Forelimb muscle (tissue), 1 donor: ENCODE results near the gene EPB41L4B. TPM values are rescaled to one million over a fixed set of nuclear protein-coding genes. Genes with fewer than 3 reads are reported as not detected.
"Not testable (repeated sequence)": the region's sequence is repeated elsewhere in the genome, so short reads cannot be mapped to it uniquely, and the experiment has no call there.

Experiments used
- DNase-seq: peaks from one replicate; pipeline ENCODE4 v3.0.0-alpha.2; 2013; ENCODE audit warnings: low read depth
- polyA plus RNA-seq: library from polyadenylated mRNA; unstranded; fragments of 120-200 nt; gene quantifications from one replicate; pipeline ENCODE4 v1.2.1, GENCODE V29; 2013; ENCODE audit not compliant: insufficient read length

Gene EPB41L4B
- polyA plus RNA-seq, 1 donor: 10.7 TPM

DNA sequence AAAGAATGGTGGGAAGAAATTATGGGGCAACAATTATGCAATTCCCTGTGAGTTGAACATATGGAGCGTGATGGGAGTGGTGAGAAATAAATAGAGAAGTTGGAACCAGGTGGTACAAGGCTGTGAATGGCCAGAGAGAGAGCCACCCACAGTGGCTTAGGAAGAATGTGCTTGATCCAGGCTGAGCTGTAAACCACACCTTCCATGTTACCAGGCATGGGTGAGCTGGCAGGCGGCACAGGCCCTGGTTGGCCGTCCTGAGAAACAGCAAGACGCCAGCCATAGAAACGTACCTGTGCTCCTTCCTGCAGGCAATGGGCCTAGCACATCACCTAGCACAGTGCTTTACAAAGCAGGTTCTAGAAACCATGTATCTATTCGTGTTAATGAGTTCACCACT lies 74.3 kb downstream of the EPB41L4B start:
- no peak for DNase-seq

DNA sequence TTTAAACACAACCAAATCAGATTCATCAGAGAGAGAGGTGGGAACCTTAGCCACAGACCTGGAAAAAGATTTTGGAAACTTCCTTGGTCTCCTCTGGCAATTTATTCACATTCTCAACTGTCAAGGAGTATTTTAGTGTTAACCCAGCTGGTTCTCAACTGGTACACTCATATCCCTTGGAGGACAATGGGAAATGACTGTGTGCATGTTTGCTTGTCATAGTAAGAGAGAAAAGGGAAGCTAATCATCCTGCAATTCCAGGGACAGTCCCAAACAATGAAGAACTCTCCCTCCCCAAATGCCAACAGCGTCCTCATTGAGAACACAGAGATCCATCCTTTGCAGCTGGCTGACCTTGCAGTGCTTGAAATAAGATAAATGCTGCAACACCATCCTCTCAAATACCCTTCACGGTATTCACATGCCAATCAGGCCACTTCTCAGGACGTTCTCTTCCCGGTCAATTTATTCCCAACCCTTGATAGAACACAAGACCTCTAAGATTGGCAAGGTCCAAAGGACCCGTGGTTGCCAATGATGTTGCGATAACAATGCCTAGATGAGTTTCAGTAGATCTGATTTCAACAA lies 75.5 kb downstream of the EPB41L4B start:
- DNase-seq: no peak

DNA sequence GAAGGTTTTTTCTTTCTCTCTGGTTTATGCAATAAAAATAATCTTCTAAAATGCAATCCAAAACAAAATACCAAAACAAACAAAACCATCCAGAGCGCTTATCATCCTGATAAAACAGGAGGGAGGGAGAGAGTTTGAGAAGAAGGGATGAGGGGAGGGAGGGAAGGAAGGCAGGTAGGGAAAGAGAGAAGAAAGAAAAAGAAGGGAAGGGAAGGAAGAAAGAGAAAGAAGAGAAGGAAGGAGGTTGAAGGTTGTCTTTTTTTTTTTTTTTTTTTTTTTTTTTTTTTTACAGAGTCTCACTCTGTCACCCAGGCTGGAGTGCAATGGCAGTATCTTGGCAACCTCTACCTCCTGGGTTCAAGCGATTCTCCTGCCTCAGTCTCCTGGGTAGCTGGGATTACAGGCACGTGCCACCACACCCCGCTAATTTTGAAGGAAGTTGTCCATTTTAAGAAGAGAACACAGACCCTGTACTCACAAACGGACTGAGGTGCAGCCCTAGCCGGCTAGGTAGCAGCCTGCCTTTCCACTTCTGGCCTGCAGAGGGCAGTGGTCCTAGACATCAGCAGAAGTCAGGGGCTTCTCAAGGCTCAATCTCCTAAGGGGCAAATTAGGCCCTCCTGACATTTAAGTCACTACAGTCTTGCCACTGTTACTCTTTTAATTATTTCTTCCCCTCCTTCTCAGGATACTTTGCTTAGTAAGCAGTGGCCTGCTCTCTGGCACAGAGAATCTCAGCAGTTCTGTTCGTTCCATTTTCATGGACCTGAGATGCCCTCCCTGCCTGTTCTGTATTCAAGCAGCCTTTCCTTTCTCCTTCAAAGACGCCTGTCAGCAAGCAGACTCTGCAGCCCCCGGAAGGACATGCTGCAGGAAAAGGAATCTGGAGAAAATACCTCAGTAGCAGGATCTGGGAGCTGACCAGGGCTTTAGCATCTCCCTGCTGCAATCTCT lies 76.4 kb downstream of the EPB41L4B start:
- DNase-seq: peak; percentile 38

DNA sequence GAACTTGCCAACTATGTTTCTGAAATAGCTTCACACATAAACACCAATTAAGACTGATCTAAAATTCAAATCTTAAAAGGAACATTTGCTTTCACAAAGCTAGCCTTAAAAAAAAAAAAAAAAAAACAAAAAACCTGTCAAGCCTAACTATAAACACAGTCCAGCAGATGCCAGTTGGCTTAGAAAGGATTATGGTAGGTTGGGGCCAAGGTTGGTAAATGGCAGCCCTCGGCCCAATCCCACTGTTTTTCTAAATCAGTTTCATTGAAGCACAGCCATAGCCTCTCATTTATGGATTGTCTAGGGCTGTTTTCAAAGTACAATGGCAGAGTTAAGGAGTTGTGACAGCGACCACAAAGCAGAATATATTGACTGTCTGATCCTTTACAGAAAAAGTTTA lies 78.1 kb downstream of the EPB41L4B start:
- no peak for DNase-seq

DNA sequence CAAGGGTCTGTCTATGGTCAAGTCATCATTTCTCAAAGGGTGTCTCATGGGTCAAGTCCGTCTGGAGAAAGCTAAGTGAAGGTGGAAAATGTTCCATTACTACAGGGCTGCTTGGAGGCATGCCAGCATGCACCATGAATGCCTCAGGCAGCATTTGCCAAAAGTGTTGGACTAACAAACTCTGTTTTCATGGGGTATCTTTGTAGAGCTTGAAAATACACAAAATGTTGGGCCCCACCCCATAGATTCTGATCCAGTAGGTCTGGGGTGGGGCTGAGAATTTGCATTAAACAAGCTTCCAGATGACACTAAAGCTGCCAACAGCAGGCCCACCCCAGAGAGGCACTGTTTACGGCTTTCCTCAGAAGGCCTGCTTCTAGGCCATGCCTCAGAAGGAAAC lies 78.8 kb downstream of the EPB41L4B start:
- DNase-seq: no peak

DNA sequence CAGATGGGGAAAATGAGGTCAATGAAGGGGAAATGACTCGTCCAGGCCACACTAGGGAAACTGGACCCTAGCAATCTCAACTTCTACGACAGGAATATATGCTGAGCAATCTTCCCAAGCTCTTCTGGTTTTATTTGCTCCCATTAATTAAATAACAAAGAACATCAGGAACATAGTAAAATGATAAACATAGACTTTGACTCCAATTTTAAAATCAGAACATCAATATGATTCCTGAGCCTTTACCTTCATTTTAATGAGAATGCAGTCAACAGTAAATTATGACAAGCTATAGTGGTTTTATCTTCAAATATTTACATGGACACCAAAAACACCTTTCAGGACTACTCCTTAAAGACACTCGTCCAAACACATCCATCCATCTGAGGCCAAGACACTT lies 79.7 kb downstream of the EPB41L4B start:
- DNase-seq: no peak

DNA sequence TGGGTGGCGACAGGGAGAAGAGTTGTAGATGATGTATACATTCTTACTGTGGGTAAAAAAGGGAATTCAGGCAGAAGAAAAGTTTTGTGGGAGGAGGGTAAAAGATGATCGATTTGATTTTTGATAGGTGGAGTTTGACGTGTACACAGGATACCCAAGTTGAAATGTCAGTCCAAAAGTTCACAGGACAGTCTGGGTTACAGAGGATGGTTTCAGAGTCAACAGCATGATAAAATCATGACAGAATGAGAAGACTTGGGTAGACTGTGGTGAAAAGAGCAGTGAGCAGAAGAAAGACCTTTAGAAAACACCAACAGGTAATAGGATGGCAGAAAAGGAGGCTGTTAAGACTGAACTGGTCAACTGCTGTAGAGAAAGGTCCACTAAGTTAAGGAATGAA lies 81.6 kb downstream of the EPB41L4B start:
- no peak for DNase-seq

DNA sequence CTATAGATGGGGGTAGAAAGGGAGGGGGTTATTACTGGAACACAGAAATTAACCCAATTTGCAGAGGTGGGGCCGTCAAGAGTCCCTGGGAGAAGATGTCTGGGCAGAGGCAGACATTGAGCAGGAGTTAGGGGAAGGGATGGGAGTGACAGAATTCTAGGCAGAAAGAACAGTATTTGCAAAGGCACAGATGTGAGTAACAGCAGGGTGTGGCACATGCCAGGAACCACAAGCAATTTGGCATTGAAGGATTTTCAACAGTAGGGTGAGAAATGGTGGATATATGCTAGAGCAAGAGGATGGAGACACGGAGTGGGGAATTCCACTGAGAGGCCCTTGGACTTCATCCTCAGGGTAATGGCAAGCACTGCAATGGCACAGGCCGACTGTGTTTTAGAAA lies 82.2 kb downstream of the EPB41L4B start:
- no peak for DNase-seq

DNA sequence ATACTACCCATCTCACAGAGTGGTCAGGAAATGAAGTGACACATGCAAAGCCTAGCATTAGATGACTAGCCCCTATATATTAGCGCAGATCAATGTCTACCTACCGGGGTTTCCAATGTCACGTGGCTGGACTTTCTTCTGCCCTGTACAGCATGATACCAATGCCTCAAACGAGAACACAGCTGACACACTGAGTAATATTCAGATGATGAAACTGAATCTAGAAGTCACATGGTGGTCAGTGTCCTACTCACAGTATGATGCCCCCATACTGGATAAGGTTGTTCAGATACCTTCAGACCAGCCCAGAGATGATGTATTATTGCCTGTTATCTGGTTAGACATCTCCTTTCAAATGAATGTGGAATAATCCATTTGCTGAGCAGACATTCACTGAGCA lies 82.7 kb downstream of the EPB41L4B start:
- DNase-seq: no peak

DNA sequence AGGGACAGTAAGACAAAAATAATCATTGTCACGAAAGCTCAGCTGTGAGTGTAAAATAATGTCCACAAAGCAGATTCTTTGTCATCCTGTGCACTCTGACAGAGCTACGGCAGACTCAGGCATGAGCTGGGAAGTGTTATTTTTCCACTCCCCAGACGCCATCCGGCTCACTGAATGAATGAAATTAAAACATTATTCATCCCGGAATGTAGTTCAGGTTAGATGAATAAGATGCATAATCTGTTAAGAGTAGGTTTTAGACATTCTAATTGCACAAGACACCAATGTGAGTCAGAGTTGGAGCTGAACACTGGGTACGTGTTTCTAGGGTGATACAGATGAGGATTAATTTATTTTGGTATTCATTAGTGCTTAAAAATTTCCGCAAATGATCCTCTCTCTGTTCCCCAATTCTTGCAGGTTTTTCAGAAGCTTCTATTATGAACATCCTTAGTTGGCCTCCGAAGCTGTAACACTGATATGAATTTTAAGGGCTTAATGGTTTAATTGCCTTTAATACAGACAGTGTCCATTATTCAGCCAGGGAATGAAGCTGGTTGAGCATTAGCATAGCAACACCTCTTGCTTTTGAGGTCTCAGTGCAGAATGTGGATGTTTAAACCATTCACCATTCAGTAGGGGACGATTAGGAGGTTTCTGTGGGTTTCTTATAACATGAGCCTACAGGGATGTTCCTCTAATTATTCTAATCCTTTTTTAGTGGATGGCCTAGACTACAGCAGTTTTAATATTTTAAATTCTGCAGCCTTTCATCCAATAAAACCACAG lies 88.2 kb downstream of the EPB41L4B start:
- DNase-seq: no peak

DNA sequence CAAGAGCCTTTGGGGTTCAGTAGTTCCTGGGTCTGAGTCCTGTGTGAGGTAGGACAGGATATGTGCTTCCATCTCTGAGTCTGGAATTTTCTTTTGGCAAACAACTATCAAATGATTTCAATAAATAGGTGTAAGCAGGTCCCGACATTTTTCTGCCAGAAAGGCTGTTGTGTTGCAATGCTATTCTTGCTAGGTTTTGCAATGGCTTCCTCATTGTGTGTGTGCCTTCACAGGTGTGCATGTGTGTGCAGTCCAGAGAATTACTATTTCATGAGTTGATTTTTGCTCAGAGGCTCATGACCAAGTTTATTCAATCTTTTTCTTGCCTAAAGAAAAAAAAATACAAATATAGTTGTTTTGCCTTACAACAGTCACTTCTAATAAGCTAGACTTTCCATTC lies 89.3 kb downstream of the EPB41L4B start:
- DNase-seq: no peak

DNA sequence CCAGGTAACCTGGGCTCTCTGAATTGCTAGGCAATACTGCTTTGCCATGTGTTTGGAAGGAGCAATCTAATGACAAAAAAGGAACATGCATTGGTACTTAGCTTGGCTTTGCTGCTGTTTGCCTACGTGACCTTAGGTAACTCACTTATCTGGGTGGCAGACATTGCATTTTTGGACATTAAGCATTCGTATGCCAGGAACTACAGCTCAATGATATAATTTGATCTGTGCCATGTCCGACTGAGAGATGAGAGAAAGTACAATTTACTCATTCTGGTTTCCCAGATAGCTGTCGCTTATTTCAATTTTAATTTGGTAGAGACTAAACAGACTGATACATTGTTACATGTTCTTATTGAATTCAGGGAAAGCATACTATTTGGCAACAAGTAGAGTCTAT lies 90.6 kb downstream of the EPB41L4B start:
- DNase-seq: no peak

DNA sequence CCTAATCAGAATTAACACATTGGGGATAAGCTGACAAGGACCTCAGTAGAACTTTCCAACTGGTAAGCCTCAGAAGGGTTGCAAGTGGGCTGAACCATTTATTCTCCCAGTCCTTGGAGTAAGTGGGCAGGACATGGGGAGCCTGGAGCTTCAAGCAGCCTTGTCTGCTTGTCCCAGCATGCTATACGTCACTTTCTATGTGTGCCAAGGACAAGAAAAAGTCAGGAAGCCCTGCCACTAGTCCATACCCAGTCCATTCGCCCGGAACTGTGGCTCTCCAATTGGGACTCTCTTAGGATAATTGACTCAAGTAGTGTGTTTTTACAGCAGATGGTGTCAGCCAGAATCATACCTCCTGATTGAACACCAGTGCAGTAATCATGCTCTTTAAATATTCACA lies 91.2 kb downstream of the EPB41L4B start:
- DNase-seq: no peak

DNA sequence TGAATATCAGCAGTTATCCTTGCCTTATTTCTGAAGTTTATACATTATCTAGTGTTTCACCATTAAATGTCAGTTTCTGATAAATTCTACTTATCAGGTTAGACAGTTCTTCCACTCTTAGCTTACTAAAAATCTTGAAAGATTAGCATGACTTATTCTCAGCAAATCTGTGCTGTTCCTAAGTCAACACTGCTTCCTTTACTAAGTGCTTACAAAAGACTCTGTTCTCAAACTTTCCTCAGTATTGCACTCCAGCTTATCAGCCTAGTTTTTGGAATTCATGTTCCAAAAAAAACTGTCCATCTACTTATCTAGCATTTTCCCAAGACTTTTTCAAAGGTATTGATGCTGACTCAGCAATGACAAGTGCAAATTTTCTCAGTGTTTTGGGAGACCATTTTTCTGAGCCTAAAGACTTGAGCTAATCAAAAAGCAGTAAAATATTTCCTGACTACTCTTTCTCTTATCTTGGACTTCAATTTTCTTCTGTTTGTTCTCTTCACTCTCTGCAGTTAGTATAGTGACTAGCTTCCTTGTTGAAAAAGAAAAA lies 92.7 kb downstream of the EPB41L4B start:
- no peak for DNase-seq

DNA sequence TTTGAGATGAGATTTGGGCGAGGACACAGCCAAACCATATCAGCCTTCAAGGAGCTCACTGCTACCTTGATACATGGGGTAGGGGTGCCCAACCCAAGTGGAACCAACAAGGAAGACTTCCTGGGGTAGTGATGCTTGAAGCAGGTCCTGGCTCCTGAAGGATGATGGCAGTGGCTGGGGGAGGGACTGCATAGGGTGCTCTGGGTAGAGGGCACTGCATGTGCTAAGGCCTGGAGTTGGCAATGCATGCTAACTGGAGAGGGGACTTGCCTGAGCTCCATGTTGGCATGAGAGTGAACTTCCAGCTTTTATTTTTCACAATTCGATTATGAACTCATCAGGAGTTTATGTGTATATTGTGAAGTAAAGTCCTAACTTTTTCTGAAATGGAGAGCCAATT lies 95.2 kb downstream of the EPB41L4B start:
- DNase-seq: no peak

DNA sequence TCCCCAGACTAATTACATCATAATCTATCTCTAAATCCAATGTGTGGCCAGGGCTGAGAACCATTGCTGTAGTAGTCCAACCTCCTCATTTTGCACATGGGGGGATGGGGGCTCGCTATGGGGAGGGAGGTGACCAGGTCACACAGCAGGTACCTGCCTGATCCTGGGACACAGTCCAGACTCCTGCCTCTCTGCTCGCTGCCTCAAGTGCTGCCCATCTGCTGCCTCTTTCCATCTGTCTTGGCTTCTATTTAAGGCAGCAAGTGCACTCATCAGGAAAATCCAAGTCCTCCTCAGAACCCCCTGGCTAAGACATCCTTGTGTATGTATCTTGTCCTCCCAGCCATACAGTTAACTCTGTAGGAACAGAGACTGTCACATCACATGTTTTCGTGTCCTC lies 96.1 kb downstream of the EPB41L4B start:
- no peak for DNase-seq

DNA sequence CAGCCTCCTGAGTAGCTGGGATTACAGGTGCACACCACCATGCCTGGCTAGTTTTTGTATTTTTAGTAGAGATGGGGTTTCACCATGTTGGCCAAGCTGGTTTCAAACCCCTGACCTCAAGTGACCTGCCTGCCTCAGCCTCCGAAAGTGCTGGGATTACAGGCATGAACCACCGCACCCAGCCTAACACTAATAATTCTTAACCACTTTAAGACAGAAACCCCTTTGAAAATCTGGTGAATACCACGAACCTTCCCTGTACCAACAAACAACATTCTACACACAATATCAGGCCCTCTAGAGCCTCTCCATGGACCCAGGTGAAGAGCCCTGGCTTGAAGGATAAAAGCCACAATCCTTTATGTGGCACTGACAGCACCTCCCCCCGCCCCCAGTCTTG lies 102.6 kb downstream of the EPB41L4B start:
- DNase-seq: not testable (repeated sequence)

DNA sequence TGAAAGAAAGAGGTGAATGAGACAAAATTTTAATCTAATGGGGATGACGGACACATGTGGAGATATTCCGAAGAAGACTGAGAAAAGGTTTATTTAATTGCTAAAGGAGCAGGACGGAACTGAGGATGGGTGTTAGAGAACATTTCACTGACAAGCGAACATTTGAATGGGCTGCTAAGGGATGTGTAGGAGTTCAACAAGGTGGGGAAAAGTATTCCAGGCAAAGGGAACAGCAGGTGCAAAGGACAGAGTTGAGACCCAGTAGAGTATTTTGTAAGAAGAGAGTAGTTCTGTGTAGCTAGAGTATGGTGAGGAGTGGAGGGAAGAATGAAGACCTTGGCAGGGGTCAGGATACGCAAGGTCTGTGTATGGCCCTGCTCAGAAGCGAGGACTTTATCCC lies 106.4 kb downstream of the EPB41L4B start:
- DNase-seq: no peak

DNA sequence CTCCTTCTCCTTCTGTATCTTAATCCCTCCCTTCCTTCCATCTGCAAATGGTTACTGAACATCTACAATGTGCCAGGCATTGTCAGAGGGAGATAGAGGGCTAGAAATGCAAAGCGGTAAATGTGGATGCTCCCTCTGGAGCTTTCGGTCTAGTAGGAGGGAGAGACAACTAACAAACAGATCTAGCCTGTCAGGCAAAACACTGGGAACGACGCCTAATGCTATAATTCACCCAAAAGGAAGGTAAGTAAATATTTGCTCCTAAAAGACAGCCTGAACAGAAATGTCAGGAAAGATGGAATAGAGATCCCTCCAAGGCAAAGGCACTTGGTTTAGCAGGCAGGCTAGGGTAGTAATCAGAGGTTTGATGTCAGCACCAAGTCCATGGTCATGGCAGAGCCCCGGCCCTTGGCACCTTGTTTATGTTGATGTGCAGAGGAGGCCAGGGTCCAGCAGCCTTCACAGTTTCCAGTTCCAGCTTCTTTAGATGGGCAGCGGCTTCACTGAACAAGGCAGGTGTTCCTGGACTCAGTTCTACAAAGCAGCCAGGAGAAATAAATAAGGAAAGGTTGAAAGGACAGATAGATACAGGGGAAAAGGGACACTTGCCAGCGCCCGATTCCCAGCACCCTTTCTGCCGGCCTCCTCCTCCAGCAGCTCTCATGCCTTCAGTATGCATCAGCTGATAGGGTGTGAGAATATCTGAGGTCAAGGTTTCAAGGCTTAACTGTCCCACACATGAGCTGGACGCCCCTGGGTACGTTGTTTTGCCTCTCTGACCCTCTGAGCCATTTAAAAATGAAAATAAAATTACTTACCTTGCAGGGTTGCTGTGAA lies 107.4 kb downstream of the EPB41L4B start:
- DNase-seq: no peak

DNA sequence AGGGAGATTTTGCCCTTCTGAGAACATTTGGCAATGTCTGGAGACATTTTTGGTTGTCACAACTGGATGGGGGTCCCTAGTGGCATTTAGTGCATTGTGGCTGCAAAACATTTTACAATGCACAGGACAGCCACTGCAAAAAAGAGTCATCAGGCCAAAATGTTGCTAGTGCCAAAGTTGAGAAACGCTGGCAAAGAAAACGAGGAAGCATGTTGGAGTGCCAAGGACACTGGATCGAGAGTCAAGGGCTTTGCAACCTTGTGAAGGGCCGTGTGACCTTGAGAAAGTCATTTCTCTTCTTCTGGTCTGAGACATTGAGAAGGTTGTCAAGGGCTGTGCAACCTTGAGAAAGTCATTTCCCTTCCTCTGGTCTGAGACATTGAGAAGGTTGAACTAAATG lies 108.1 kb downstream of the EPB41L4B start:
- DNase-seq: no peak

DNA sequence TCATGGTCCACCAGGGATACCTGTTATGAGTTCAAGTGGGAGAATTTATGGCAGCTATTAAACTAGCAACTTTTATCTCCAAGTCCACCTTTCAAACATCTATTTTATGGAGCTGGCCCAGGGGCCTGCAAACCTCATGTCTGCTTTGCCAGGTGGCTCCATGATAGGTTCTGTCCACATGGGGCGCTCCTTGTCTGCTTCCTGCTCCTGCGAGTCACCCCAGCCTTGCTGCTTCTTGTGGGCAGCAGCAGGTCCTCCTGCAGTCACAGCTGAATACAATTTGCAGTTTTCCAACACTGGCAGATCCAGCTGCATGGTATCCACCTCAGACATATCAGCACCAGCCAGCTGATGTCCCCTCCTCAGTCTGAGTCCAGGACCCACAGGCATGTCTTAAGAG lies 114.2 kb downstream of the EPB41L4B start:
- DNase-seq: no peak
